Stimulated activated naive CD4-positive, alpha-beta T cell treated with Interleukin-2 at 50 U/mL for 16 hours (primary cell): ENCODE results near the gene FARP1.
A peak's percentile ranks its signal among the peaks of the same experiment; 100 is the strongest.

Experiments
- DNase-seq: peaks from one replicate; lab custom pipeline; 2025; lab: John Stamatoyannopoulos, UW

Gene FARP1

DNA sequence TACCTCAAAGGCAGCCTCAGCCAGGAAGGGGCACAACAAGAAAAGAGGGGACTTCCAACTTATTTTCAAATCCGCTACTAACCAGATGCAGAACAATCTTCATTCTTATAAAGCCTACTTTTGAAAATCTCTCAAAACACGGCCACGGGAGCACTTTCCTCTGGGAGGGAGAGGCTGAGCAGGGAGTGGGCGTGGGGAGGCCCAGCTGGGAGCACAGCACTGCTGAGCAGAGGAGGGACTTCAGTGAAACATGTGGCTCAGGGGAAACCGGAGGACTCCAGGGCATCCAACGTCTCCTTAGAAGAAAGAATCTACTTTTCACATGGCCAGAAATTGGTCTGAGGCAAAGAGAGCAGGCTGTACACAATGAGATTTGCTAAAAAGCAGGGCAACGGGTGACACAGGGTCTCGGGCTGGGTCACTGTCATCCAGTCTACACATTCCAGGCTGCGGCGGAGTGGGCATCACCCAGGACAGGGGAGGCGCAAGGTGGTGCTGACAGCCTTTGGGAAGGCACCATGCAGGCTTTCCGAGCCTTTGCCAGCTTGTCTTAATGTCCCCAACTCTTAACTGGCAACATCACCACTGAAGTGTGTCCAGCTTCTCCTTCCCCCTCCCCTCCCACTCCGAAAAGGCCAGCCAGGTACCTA, 317.0 kb downstream of the FARP1 start:
- no peak for DNase-seq

DNA sequence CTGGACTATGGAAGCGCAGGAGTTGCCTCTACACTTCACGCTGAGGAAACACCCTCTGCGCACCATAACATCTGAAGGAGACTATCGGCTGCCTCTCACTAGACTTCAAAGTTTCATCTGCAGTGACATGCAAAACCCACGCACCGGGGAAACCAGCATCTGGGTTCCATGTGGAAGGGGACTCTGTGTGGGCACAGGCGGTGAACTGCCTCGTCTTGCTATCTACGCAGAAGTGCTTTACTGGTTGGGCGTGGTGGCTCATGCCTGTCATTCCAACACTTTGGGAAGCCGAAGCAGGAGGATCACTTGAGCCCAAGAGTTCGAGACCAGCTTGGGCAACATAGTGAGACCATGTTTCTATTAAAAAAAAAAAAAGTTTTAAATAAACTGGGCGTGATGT, 317.6 kb downstream of the FARP1 start:
- no peak for DNase-seq

DNA sequence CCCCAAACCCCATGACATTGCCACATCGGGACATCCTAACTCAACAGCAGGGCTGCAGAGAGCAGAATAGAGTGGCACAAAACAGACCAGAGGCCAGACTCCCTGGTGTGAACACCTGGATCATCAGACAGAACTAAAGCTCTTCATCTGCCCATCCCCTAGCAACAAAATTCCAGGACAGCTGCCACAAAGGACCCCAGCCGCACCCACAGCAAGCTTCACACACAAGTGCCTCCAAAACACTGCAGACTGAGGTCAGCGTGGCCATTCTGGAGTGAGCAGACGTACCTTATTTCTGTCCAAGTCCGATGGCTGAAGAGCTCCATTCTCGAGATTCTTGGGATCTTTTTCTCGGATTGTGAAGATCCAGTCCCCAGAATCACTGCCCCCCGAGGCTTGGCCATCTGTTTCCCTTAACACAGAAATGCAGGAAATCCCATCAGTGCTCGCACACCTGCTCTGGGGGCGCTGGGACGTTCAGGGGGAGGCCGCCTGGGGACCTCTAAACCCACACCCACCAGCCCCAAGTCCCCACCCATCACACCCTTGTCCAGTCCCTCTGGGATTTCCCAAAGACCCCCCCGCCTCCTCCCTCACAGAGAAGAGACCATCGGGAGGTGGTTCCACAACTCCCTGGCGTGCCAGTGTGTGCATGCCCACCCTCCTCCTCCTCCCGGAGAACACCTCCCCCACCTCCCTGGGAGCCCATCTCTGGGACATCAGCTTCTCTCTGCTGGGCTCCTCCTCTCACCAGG, 318.8 kb downstream of the FARP1 start:
- DNase-seq, result no peak

- DNase-seq, result no peak
Observed at GRCh38 chr13:98462241-98462882, 319.5 kb downstream of the FARP1 start.

GRCh38 chr13:98462946-98463345, 320.1 kb downstream of the FARP1 start:
- DNase-seq, result no peak

GRCh38 chr13:98466634-98467236, 323.8 kb downstream of the FARP1 start:
- DNase-seq, result peak; percentile 35

- no peak for DNase-seq
Observed at GRCh38 chr13:98467263-98467985, 324.5 kb downstream of the FARP1 start.

GRCh38 chr13:98468361-98468760, 325.5 kb downstream of the FARP1 start:
- DNase-seq, result no peak

DNA sequence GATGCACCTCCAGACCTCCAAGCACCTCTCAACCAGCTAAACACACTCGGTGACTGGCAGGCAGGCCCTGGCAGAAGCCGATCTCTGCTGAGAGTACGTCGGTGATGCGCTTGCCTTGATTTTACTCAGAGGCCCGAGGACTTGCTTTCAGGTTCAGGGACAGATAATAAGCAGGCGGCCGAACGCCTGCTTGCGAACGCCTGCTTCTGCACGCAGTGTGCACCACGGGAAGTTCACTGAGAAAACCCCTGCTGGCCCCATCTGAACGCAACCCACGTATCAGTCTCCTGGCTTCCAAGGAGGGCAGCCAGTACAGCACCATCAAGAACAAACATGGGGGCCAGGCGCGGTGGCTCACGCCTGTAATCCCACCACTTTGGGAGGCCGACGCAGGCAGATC, 326.0 kb downstream of the FARP1 start:
- DNase-seq, result no peak

GRCh38 chr13:98470920-98471319, 328.0 kb downstream of the FARP1 start:
- no peak for DNase-seq

DNA sequence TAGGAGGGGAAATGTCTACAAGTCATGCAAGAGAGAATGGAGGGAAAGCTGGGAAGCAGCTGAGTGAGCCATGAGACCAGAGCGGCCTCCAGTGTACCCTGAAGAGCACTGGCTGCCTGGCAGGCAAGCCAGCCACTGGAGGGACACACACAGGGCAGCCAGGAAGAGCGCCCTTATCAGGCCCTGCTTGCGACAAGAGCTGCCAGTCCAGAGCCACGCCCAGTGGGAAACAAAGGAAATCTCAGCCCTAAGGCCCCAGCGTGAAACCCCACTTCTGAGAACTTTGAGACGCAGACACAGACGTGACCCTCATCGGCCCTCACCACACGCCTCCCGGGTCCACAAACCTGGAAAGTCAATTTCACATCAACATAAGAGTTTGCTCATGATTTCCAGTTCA, 329.0 kb downstream of the FARP1 start:
- no peak for DNase-seq

GRCh38 chr13:98473135-98473787, 330.4 kb downstream of the FARP1 start:
- DNase-seq, result no peak

DNA sequence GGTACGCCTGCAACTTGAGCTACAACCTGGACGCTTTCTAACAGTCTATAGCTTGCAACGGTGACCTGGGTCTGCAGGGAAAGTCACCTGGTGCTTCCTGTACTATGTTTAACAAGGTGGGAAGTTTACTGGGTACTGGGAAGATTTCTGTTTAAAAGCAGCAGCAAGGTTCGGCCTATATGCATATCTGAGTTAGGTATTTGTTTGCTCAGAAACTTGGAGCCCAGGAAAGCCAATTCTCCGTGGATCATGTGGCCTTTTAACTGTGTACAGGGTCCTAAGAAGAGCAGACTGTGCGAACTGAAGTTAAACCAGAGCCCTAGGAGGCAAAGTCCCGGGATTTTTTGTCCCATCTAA, 330.9 kb downstream of the FARP1 start:
- no peak for DNase-seq

DNA sequence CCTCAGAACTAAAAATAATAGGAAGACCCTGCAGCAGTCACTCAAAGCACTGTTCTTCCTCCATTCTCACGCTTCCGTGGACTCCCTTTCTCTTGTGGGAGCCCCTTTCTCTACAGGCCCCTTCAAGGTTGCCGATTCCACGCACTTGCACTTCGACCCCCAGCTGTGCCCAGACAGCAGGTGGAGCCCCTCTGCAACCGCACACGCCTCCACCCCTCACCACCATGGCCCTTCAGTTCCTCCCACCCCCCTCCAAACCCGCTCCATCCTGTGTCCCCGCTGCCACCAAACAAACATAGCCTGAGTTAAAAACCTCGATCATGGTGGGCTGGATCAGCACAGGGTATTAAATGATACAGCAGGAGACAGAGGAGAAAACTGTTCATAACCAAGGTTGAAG, 331.4 kb downstream of the FARP1 start:
- no peak for DNase-seq

- DNase-seq, result no peak
Observed at GRCh38 chr13:98474761-98475160, 331.9 kb downstream of the FARP1 start.

DNA sequence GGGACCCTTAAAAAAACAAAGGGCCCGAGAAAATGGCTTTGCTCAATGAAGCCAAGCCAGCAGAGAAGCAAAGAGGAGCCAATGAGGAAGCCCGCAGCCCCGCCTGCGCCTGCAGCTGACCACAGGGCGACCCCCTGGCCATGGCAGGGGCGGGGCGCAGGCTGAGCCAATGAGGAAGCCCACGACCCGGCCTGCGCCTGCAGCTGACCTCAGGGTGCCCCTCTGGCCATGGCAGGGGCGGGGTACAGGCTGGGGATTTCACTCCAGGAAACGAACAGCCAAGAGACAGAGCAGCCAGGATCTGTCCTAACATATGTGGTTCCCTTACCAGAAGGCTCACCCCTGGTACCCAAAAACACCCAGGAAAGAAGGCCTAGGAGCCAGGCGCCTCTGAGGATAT, 332.6 kb downstream of the FARP1 start:
- no peak for DNase-seq

- DNase-seq, result peak; percentile 67
Observed at GRCh38 chr13:98476106-98476505, 333.2 kb downstream of the FARP1 start.

GRCh38 chr13:98476538-98476966, 333.7 kb downstream of the FARP1 start:
- DNase-seq, result peak; percentile 91

DNA sequence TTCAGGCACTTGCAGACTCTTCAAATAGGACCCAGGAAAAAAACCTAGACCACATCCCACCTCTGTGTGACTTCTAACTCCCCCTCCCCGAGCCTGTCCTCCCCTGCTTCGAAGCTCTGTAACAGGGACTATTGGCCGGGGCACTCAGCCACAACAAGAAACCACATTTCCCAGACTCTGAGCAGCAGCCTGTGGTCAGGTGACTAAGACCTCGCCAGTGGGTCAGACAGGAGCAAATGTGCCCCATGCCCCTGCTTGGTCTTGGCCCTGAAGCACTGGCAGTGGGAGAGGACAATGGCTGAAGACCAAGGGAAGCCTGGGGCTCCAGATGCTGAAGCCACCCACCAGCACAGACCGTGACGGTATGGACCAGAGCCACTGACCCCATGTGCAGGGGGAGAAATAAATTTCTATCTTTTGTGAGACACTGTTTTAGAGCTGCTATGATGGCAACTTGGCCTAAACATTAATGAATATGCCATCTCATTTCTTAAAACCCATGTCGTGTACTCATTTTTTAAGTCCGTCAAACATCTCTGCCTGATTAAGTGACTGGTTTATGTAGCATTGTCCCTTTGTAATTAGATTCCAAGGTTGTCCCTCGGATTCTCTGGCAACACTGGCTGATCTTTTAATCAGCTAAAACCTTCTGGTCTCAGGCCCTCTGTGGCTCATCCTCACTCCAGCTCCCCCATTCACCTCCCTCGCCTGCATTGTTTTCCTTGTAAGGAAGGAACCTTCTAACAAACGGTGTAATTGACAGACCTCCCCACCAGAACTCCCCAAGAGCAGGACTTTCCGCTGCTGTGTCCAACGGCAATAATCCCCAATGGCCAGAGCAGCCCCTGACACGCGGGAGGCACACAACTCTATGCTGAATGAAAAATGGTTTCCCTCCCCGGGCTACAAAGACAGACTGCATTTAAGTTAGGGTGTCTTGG, 335.6 kb downstream of the FARP1 start:
- no peak for DNase-seq

DNA sequence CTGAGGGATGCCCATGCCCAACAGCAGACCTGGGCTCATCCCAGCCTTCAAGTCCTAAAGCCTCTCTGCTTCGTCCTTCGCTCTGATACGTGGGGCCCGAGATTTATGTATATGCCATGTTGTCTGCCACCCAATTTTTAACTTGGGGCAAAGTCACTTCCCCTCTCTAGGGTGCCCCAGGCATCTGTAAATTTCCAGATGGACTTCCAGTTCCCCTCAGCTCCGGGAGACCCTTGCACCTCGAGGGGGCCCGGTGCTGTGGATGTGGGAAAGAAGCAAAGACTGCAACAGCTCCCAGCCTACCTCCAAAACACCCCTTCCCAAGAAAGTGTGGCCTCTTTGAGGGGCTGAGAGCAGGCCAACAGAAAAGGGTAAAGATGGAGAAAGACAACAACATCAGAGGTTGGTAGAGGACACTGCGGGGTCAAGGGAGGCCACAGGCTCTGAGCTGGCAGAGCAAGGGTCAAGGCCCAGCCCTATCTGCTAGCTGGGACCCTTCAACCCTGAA, 336.7 kb downstream of the FARP1 start:
- no peak for DNase-seq
